Right cardiac atrium (tissue), 5 donors: ENCODE results near the gene CLCN3. TPM values are rescaled to one million over a fixed set of nuclear protein-coding genes. Genes with fewer than 3 reads are reported as not detected.
"Not testable (repeated sequence)": the region's sequence is repeated elsewhere in the genome, so short reads cannot be mapped to it uniquely, and the experiment has no call there.

Experiments used
- ATAC-seq, 2 donors: fragments of 200-7000 bp; cut with Tn5 transposase; one replicate each; pipeline versions ENCODE4 v1.8.0 to v1.9.1; 2020; ENCODE audit warnings: moderate library complexity in 2 of 2, mild to moderate bottlenecking in 1 of 2
- DNase-seq, 3 donors: peaks; one replicate each; pipeline ENCODE4 v3.0.0-alpha.2; 2020
- H3K27ac ChIP-seq: one replicate; pipeline ENCODE4 v1.5.1; 2013; ENCODE audit warnings: mild to moderate bottlenecking, low read length, control low read depth, moderate library complexity
- H3K27me3 ChIP-seq: one replicate; pipeline ENCODE4 v1.6.1; 2013; ENCODE audit not compliant: control insufficient read depth, insufficient read depth
- H3K4me1 ChIP-seq: one replicate; pipeline ENCODE4 v1.6.1; 2013; ENCODE audit warnings: low read length; ENCODE audit not compliant: control insufficient read depth, insufficient read depth
- H3K4me3 ChIP-seq: one replicate; pipeline ENCODE4 v1.5.1; 2013; ENCODE audit warnings: low read length, control low read depth
- H3K9me3 ChIP-seq: one replicate; pipeline ENCODE4 v1.6.1; 2013; ENCODE audit warnings: low read length; ENCODE audit not compliant: control insufficient read depth
- WGBS: extraction: QIAGEN DNeasy Blood & Tissue Kit; methylation state at CpG from one replicate; pipeline ENCODE4 v1.1.7; 2013; 5-methylcytosine and 5-hydroxymethylcytosine counted together
- intact Hi-C, 4 donors: fragments of 100-400 bp; cut with DNase I; formaldehyde crosslinking; loops; one replicate each; pipeline versions ENCODE4 v1.11.0 to v1.14.0; 2022 to 2023
- polyA plus RNA-seq: library from polyadenylated mRNA; stranded (reverse); fragments of 200-250 nt; gene quantifications from one replicate; pipeline ENCODE4 v1.2.3, GENCODE V29; 2013
- total RNA-seq, 4 donors: library from RNA; stranded (reverse); fragmentation: NEBNext Ultra II Directional; extraction: Animal tissue kit (Norgen Biotek cat#: 25700); gene quantifications; one replicate each; pipeline ENCODE4 v1.2.1, GENCODE V29; 2021
- donor health status: healthy with polysubstance abuse.
- donor health status: DM: no; HTN: yes; CAD: no.
- donor health status: DM: no; HTN: no; CAD: no.
- donor health status: DM: no; HTN: yes; CAD: no; lungs with severe emphysema.
- donor health status: DM: yes; HTN: yes; CAD: no.

CLCN3 gene
- total and polyA plus RNA-seq, 5 donors = 19.6 to 51.3 (median 48.4) TPM

DNA sequence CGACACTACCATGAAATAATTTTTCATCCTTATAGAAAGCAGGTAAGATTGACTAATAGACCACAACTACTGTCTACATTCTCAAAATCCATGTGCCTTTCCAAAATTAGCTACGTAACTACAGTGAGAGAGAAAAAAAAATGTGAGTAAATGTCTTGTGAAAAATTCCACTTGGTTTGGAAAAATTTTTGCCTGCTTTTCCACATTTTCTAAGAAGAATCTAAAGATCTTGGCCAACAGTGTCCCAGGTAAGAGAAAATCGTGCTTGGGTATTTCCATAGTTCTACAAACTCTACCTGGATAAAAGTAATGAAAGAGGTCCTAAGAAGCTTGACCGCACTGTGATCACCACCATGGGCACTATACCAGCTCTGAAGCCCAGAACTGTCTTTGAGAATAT is 1.4 kb upstream of the CLCN3 start:
- H3K27me3 ChIP-seq = no peaks in the 10 kb centered on the region
- no peaks in the 10 kb centered on the region for H3K4me1 ChIP-seq
- no peak for DNase-seq
- 95% methylated on average over 4 of the region's 4 CpGs for WGBS
- H3K27ac ChIP-seq = no peak overlapping the region
- H3K9me3 ChIP-seq = no peaks in the 10 kb centered on the region
- peak overlapping the region; percentile 71 for H3K4me3 ChIP-seq
- intact Hi-C loops = loop anchor here in 1 of 4 donors (5.0 kb wide), 1 partner anchor 93 kb away; no protein-coding TSS in a partner anchor
- ATAC-seq = no peak

GRCh38 chr4:169619518-169619957 is 840 bp upstream of the CLCN3 start:
- DNase-seq (no peak), ATAC-seq (peak; percentile 48 to 52)
- H3K27me3 ChIP-seq = no peaks in the 10 kb centered on the region
- peak overlapping the region; percentile 71 for H3K4me3 ChIP-seq
- intact Hi-C loops = loop anchor here in 1 of 4 donors (5.0 kb wide), 1 partner anchor 93 kb away; no protein-coding TSS in a partner anchor
- H3K4me1 ChIP-seq = no peaks in the 10 kb centered on the region
- no peaks in the 10 kb centered on the region for H3K9me3 ChIP-seq
- peak overlapping the region; percentile 92 for H3K27ac ChIP-seq
- WGBS = 3% methylated on average over 12 of the region's 12 CpGs

DNA sequence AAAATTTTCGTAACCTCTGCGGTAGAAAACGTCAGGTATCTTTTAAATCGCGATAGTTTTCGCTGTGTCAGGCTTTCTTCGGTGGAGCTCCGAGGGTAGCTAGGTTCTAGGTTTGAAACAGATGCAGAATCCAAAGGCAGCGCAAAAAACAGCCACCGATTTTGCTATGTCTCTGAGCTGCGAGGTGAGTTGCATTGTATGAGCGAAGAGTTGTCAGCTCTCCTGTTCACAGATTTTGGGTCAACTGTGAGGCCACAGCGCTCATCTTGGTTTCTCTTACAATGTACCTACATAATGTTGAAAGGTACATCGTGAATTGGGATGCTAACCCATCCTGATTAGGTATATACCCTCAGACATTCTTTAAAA is 486 bp downstream of the CLCN3 start:
- no peak for DNase-seq
- WGBS = under 1% methylated on average over 14 of the region's 14 CpGs
- H3K4me1 ChIP-seq = no peaks in the 10 kb centered on the region
- peak; percentile 0 to 2 for ATAC-seq
- H3K9me3 ChIP-seq = no peaks in the 10 kb centered on the region
- H3K4me3 ChIP-seq = peak overlapping the region; percentile 77
- intact Hi-C loops = loop anchor here in 3 of 4 donors (5.0 kb wide), 2 partner anchors 36 to 41 kb away; no protein-coding TSS in a partner anchor
- no peaks in the 10 kb centered on the region for H3K27me3 ChIP-seq
- peak overlapping the region; percentile 87 for H3K27ac ChIP-seq

GRCh38 chr4:169621731-169622492 is 1.5 kb downstream of the CLCN3 start:
- intact Hi-C loops = loop anchor here in 3 of 4 donors (5.0 kb wide), 2 partner anchors 35 to 40 kb away; no protein-coding TSS in a partner anchor

DNA sequence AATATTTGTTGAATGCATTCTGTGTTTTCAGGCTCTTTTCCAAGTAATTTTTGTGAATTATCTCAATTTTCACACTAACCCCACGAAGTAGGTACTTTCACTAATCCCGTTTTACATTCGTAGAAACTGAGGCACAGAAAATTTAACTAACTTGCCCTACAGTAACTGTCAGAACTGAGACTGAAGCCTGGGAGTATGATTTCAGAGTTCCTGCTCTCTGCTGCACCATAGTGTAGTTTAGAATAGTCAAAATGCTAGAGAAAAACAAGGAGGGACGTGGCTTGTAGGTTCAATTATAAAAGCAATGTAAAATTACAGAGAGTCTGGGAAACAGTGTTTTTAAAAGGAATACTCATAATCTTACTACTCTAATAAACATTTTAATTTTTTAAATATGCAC is 2.2 kb downstream of the CLCN3 start:
- peak overlapping the region; percentile 77 for H3K4me3 ChIP-seq
- no peak for DNase-seq
- no peaks in the 10 kb centered on the region for H3K4me1 ChIP-seq
- H3K27me3 ChIP-seq = no peaks in the 10 kb centered on the region
- 20% methylated on average over 4 of the region's 4 CpGs for WGBS
- intact Hi-C loops = loop anchor here in 3 of 4 donors (5.0 kb wide), 2 partner anchors 35 to 40 kb away; no protein-coding TSS in a partner anchor
- no peak overlapping the region for H3K27ac ChIP-seq
- ATAC-seq = no peak
- H3K9me3 ChIP-seq = no peaks in the 10 kb centered on the region

More at GRCh38 chr4:169621731-169622492, 1.5 kb downstream of the CLCN3 start:
- ATAC-seq (no peak), DNase-seq (no peak)
- no peaks in the 10 kb centered on the region for H3K9me3 ChIP-seq
- H3K27ac ChIP-seq = peak overlapping the region; percentile 67
- H3K4me3 ChIP-seq = peak overlapping the region; percentile 77
- WGBS = 6% methylated on average over 6 of the region's 6 CpGs
- H3K4me1 ChIP-seq = no peaks in the 10 kb centered on the region
- H3K27me3 ChIP-seq = no peaks in the 10 kb centered on the region

GRCh38 chr4:169624012-169624411 is 3.6 kb downstream of the CLCN3 start:
- H3K27ac ChIP-seq, H3K9me3 ChIP-seq, H3K27me3 ChIP-seq, DNase-seq, ATAC-seq, H3K4me1 ChIP-seq, H3K4me3 ChIP-seq: not testable (repeated sequence)
- intact Hi-C loops = loop anchor here in 3 of 4 donors (5.0 kb wide), 2 partner anchors 33 to 38 kb away; no protein-coding TSS in a partner anchor
- WGBS = 92% methylated on average over 6 of the region's 6 CpGs

DNA sequence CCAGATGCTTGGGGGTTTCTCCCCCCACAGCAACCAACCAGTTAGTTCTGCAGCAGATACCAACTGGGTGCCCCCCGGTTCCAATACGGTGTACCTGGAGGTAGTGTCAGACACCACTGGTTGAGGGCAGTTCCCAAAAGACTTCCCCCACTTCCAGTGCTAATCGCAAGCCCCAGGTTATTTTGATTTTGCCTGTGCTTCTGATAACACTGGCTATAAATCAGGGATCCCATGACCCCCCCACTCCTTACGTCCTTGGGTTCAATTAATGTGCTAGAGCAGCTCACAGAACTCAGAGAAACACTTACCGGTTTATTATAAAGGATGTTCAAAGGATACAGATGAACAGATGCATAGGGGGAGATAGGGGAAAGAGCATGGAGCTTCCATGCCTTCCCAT is 5.5 kb downstream of the CLCN3 start:
- Histone ChIP-seq H3K27ac (no peak overlapping the region), H3K27me3 (no peaks in the 10 kb centered on the region), H3K4me3 (no peak overlapping the region), H3K4me1 (no peaks in the 10 kb centered on the region), H3K9me3 (no peaks in the 10 kb centered on the region)
- intact Hi-C loops = no loop called here
- DNase-seq (no peak), ATAC-seq (peak in 1 of 2 donors; percentile 12)
- 89% methylated on average over 5 of the region's 5 CpGs for WGBS

GRCh38 chr4:169626331-169627282 is 6.2 kb downstream of the CLCN3 start:
- Histone ChIP-seq H3K27ac (peak overlapping the region; percentile 52), H3K27me3 (no peaks in the 10 kb centered on the region), H3K9me3 (no peaks in the 10 kb centered on the region), H3K4me3 (no peak overlapping the region), H3K4me1 (no peaks in the 10 kb centered on the region)
- WGBS = 81% methylated on average over 6 of the region's 6 CpGs
- ATAC-seq = peak in 1 of 2 donors; percentile 14
- intact Hi-C loops = no loop called here
- no peak for DNase-seq

- ATAC-seq (peak in 1 of 2 donors; percentile 29), DNase-seq (no peak)
- no peak overlapping the region for H3K4me3 ChIP-seq
- intact Hi-C loops = no loop called here
- H3K27ac ChIP-seq = no peak overlapping the region
- H3K4me1 ChIP-seq = no peaks in the 10 kb centered on the region
- WGBS = 79% methylated on average over 1 of the region's 1 CpG
- H3K9me3 ChIP-seq = no peaks in the 10 kb centered on the region
- H3K27me3 ChIP-seq = no peaks in the 10 kb centered on the region
Measured at GRCh38 chr4:169627307-169627706, 6.9 kb downstream of the CLCN3 start.

- no peak for DNase-seq
- Histone ChIP-seq H3K4me1 (no peaks in the 10 kb centered on the region), H3K4me3 (no peak overlapping the region), H3K9me3 (no peaks in the 10 kb centered on the region), H3K27me3 (no peaks in the 10 kb centered on the region), H3K27ac (no peak overlapping the region)
- WGBS = 60% methylated on average over 2 of the region's 2 CpGs
- intact Hi-C loops = no loop called here
- no peak for ATAC-seq
Measured at GRCh38 chr4:169628579-169628978, 8.2 kb downstream of the CLCN3 start.
